Activated naive CD4-positive, alpha-beta T cell treated with Interleukin-2 at 50 U/mL for 16 hours (primary cell): ENCODE results near the gene PLEKHS1.
"Not testable (repeated sequence)": the region's sequence is repeated elsewhere in the genome, so short reads cannot be mapped to it uniquely, and the experiment has no call there.

Source experiments
- DNase-seq: peaks from one replicate; pipeline ENCODE4 v3.0.0-alpha.2; 2020

PLEKHS1 gene

DNA sequence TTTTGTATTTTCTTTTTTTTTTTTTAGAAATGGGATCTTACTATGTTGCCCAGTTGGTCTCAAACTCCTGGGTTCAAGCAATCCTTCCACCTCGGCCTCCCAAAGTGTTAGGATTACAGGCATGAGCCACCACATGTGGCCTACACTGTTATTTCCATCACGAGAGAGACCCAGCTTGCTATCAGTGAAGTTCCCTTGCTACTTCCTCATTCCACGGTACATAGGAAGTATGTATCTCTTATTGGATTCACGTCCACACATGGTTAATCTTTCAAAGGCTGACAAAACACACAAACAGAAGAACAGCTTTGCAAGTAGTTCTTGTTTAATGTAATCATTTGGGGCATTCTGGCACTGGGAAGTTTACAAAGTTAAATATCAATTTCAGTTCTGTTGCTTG is 51.5 kb downstream of the PLEKHS1 start:
- no peak for DNase-seq

DNA sequence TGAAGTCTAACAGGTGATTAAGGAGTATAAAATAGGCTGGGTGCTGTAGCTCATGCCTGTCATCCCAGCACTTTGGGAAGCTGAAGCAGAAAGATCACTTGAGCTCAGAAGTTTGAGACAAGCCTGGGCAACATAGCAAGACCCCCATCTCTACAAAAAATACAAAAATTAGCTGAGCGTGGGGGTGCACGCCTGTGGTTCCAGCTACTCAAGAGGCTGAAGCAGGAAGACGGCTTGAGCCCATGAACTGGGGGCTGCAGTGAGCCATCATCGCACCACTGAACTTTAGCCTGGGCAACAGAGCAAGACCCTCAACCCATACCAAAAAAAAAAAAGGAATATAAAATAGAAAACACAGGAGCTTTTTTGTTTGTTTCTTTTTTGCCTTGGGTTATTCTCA is 55.0 kb downstream of the PLEKHS1 start:
- DNase-seq, result no peak

DNA sequence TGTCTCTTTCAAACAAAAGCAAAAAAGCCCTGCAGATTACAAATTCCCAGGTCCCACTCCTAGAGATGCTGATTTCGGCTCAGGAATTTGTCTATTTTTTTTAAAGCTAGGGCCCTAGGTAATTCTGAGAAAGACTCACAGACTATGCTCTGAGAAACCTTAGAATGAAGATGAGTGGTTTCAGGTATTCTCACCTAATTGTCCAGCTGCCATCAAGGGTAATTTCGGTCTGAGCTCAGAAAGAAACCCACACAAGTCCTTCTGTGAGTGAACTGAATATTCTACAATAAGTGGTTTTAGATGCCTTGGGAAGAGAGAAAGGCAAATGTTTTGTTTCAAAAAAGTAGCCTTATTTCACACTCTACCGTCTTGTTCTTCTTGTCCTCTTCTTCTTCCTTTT is 56.7 kb downstream of the PLEKHS1 start:
- DNase-seq, result no peak

DNA sequence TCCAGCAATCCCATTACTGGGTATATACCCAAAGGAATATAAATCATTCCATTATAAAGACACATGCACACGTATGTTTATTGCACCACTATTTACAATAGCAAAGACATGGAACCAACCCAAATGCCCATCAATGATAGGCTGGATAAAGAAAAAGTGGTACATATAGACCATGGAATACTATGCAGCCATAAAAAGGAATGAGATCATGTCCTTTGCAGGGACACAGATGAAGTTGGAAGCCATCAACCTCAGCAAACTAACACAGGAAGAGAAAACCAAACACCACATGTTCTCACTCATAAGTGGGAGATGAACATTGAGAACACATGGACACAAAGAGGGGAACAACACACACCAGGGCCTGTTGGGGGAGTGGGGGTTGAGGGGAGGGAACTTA is 63.2 kb downstream of the PLEKHS1 start:
- DNase-seq, result not testable (repeated sequence)

DNA sequence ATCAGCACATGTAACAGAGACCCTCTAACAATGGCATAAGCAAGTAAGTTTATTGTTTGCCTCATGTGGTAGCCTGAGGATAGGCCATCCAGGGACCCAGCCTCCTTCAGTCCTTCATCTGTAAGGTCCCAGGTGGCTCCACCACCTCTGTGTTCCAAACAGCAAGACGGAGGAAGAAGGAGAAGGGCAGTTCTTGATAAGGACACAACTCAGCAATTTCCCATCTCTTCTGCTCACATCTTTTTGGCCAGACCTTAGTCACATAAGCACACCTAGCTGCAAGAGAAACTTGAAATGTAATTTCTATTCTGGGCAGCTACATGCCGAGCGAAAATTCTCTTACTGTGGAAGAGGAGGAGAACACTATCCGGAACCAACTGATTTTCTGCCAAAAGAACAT is 68.5 kb downstream of the PLEKHS1 start:
- no peak for DNase-seq

DNA sequence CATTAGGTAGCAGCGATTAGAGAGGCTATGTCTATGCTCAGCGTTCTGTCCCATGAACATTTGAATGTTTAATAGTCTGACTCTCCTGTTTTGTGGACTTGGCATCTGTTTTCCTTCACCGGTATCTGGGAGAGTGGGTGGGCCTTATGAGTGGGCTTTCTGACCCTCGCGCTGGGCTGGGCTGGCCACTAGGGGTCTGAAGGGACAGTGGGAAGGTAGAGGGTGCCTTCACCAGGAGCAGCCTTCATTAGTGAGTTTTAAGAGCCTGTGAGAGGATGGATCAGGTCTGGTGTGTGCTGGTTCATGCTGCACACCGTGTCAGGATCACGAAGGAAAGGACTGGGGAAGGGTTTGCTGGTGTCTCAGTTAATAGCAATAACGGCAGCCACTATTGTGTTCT is 69.0 kb downstream of the PLEKHS1 start:
- no peak for DNase-seq

DNA sequence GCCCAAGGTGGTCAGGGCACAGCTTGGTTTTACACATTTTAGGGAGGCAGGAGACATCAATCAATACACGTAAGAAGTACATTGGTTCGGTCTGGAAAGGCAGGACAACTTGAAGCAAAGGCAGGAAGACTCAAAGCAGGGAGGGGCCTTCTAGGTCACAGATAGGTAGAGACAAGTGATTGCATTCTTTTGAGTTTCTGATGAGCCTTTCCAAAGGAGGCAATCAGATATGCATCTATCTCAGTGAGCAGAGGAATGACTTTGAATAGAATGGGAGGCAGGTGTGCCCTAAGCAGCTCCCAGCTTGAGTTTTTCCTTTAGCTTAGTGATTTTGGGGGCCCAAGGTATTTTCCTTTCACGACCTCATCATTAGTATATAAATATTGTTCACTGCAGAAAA is 69.8 kb downstream of the PLEKHS1 start:
- not testable (repeated sequence) for DNase-seq

DNA sequence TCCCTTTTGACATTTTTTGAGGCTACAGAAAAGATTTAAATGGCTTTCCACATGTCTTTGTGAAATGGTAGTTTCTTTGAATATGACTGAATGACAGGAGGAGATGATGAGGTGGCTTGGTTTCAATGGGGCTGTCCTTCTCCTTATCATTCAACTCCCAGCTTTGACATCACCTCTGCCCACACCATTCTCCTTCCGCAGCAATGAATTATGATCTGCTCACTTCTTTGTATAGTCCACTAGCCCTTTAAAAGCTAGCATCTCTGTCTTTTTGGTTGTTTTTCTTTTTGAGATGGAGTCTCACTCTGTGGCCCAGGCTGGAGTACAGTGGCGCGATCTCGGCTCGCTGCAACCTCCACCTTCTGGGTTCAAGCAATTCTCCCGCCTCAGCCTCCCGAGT is 70.7 kb downstream of the PLEKHS1 start:
- no peak for DNase-seq

DNA sequence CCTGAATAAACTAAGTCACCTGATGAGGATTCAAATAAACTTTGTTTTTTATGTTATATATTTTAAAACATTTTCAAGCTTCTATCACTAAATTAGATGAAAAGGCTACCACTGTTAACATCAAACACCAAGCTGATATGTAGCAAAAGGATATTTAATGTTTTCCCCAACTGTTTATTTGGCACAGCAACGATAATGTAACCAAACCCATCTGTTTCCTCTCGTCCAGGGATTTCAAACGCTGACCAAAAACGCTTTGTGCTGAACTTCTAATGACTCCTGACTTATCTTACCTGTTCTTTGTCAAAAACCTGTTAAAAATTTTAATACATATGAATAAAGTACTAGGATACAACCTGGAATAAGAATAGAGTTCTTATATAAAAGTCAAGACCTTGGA is 71.9 kb downstream of the PLEKHS1 start:
- DNase-seq, result no peak

DNA sequence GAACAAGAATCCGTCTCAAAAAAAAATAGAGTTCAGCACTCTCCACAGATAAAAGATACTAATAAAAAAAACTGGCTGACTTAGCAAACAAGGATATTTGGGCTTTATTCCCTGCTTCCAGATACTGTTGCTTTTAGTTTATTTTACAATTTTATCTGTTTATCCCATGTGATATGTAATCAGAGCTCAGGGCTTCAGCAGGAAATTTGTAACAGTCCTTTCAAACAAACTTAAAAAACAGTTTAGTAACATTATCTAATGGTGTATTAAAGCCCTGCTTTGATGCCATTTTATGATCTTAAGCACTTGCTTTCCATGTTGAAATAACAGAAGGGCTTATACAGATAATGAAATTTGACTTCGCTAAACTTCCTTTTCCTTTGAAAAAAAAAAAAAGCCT is 74.3 kb downstream of the PLEKHS1 start:
- no peak for DNase-seq

DNA sequence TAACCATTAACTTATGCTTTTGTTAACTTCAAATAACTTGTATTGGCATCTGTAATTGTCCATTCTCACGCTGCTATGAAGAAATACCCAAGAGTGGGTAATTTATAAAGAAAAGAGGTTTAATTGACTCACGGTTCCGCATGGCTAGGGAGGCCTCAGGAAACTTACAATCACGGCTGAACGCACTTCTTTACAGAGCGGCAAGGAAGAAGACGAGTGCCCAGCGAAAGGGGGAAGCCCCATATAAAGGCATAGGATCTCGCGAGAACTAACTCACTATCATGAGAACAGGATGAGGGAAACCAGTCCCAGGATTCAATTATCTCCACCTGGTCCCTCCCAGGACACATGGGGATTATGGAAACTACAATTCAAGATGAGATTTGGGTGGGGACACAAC is 77.1 kb downstream of the PLEKHS1 start:
- not testable (repeated sequence) for DNase-seq
